ENCODE measurements around the gene FOSL2. TPM values are rescaled to one million over a fixed set of nuclear protein-coding genes. Genes with fewer than 3 reads are reported as not detected.

Gene FOSL2
- total RNA-seq, 1 experiment from 2014 or later: 34.2 TPM

DNA sequence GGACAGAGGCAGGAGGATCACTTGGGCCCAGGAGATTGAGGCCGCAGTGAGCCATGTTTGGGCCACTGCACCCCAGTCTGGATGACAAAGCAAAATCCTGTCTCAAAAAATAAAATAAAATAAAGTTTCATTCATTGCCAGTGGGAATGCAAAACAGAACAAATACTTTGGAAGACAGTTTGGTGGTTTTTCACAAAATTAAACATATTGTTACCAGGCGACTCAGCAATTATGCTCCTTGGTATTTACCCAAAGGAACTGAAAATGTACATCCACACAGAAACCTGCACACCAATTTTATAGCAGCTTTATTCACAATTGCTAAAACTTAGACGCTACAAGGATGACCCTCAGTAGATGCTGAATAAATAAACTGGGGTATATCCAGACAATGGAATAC is 35.8 kb downstream of the FOSL2 start:
- Histone ChIP-seq H4K20me1 (ENCODE audit: low read length) (no peaks in the 10 kb centered on the region), H3K27ac (ENCODE audit: low read length) (no peak overlapping the region), H3K4me3 (ENCODE audit: low read length) (no peak overlapping the region), H3K27me3 (ENCODE audit: low read length) (no peaks in the 10 kb centered on the region), H3K4me1 (ENCODE audit: insufficient read depth, low read length) (no peaks in the 10 kb centered on the region), H3K4me2 (ENCODE audit: low read length) (no peak overlapping the region), H3K36me3 (ENCODE audit: low read depth, low read length) (no peaks in the 10 kb centered on the region), H3K9me3 (ENCODE audit: low read length) (no peaks in the 10 kb centered on the region), H3K9ac (ENCODE audit: low read length) (no peak overlapping the region), H3K79me2 (ENCODE audit: low read length) (no peaks in the 10 kb centered on the region), H2AFZ (ENCODE audit: low read length) (no peak overlapping the region), H3K9me2 (replicated peaks; ENCODE audit: low read length) (no peaks in the 10 kb centered on the region), H3F3A (ENCODE audit: low read length, unreplicated experiment) (no peaks in the 10 kb centered on the region)
- intact Hi-C loops (cut with micrococcal nuclease): no loop called here
- no TSS peak for BruUV-seq (replicated peaks)
- CTCF ChIA-PET: no interaction called here
- ATAC-seq: no peak
- no peak for DNase-seq
- TF ChIP-seq EZH2phosphoT487 (IDR thresholded peaks at IDR 0.05; ENCODE audit: borderline replicate concordance, low read length) (no peak), EZH2 (IDR thresholded peaks at IDR 0.05; ENCODE audit: low read length, unreplicated experiment) (no peak)
- TF ChIP-seq, protein P1, sequence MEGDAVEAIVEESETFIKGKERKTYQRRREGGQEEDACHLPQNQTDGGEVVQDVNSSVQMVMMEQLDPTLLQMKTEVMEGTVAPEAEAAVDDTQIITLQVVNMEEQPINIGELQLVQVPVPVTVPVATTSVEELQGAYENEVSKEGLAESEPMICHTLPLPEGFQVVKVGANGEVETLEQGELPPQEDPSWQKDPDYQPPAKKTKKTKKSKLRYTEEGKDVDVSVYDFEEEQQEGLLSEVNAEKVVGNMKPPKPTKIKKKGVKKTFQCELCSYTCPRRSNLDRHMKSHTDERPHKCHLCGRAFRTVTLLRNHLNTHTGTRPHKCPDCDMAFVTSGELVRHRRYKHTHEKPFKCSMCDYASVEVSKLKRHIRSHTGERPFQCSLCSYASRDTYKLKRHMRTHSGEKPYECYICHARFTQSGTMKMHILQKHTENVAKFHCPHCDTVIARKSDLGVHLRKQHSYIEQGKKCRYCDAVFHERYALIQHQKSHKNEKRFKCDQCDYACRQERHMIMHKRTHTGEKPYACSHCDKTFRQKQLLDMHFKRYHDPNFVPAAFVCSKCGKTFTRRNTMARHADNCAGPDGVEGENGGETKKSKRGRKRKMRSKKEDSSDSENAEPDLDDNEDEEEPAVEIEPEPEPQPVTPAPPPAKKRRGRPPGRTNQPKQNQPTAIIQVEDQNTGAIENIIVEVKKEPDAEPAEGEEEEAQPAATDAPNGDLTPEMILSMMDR (conservative IDR thresholded peaks at IDR 0.05; ENCODE audit: low read depth, low read length): no peak
- POLR2A ChIA-PET (ENCODE audit: unreplicated experiment): no interaction called here

DNA sequence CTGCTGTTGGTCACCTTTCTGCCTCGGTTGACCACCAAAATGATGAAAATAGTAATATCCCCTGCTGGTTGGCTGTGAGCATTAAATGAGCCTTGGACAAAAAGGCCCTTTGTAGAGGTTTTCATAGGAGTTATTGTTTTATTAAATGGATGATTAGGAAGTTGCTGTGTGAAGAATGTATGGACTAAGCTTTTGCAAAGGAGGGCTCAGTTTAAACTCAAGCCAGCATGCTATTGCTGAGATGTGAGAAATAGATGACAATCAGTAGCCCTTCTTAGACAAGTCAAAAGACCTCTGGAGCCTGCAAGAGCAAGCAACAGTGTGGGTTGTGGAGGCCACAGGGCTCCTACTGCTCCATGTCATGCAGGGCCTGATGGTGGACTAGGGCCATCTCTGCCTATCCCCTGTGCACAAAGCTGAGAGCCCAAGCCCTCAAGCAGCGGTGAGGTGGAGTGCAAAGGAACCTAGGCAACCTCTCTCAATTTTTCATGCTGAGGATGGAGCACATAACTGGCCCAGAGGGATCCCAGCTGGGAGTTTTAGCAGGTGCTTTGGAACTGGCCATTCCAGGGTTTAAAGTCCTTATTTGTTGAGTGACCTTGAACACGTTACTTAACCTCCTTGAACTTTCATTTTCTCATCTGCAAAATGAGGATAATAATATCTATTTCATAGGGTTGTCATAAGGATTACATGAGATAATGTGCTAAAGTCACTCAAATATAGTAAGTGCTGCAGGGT is 37.1 kb downstream of the FOSL2 start:
- no peaks in the 10 kb centered on the region for H3F3A ChIP-seq (ENCODE audit: low read length, unreplicated experiment)
- no peak for DNase-seq
- CTCF ChIA-PET: interaction anchor here (0.6 kb wide), 1 partner anchor 33 kb away, joined by 4 read pairs; no protein-coding TSS in a partner anchor
- no peak overlapping the region for H3K9ac ChIP-seq (ENCODE audit: low read length)
- no peak for ATAC-seq
- no peak overlapping the region for H2AFZ ChIP-seq (ENCODE audit: low read length)
- BruUV-seq (replicated peaks): no TSS peak
- H3K4me1 ChIP-seq (ENCODE audit: insufficient read depth, low read length): no peaks in the 10 kb centered on the region
- no peaks in the 10 kb centered on the region for H3K36me3 ChIP-seq (ENCODE audit: low read depth, low read length)
- POLR2A ChIA-PET (ENCODE audit: unreplicated experiment): interaction anchor here (0.7 kb wide), 1 partner anchor 444 kb away, joined by 11 read pairs; no protein-coding TSS in a partner anchor
- TF ChIP-seq, protein P1 (conservative IDR thresholded peaks at IDR 0.05; ENCODE audit: low read depth, low read length): no peak
- TF ChIP-seq EZH2phosphoT487 (IDR thresholded peaks at IDR 0.05; ENCODE audit: borderline replicate concordance, low read length) (no peak), EZH2 (IDR thresholded peaks at IDR 0.05; ENCODE audit: low read length, unreplicated experiment) (no peak)
- H3K9me3 ChIP-seq (ENCODE audit: low read length): no peaks in the 10 kb centered on the region
- no peaks in the 10 kb centered on the region for H4K20me1 ChIP-seq (ENCODE audit: low read length)
- no peaks in the 10 kb centered on the region for H3K79me2 ChIP-seq (ENCODE audit: low read length)
- no peaks in the 10 kb centered on the region for H3K27me3 ChIP-seq (ENCODE audit: low read length)
- H3K27ac ChIP-seq (ENCODE audit: low read length): no peak overlapping the region
- H3K4me2 ChIP-seq (ENCODE audit: low read length): no peak overlapping the region
- H3K9me2 ChIP-seq (replicated peaks; ENCODE audit: low read length): no peaks in the 10 kb centered on the region
- H3K4me3 ChIP-seq (ENCODE audit: low read length): no peak overlapping the region
- intact Hi-C loops (cut with micrococcal nuclease): no loop called here

DNA sequence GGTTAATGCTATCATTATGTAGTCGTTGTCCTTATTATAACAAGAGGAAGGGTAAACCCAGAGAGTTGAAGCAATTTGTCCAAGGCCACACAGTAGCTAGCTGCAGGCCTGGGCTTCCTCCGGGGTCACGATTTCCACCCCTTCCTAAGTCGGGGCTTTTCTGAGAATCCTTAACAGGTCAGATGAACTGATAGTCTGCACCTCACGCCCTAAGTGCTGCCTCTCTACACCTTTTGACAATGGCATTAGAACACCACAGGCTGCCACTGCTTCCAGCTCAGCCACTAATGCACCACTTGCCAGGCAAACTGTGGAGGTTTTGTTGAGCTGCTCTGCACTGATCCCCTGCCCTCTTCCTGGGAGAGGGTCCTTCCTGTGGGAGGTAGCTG is 37.7 kb downstream of the FOSL2 start:
- Histone ChIP-seq H3K4me3 (ENCODE audit: low read length) (no peak overlapping the region), H4K20me1 (ENCODE audit: low read length) (no peaks in the 10 kb centered on the region), H3K4me1 (ENCODE audit: insufficient read depth, low read length) (0 out of 2 replicates have a peak, but pooled peaks cover under 1% of the 10 kb centered on the region), H2AFZ (ENCODE audit: low read length) (no peak overlapping the region), H3K36me3 (ENCODE audit: low read depth, low read length) (no peaks in the 10 kb centered on the region), H3K27ac (ENCODE audit: low read length) (no peak overlapping the region), H3K79me2 (ENCODE audit: low read length) (no peaks in the 10 kb centered on the region), H3K27me3 (ENCODE audit: low read length) (no peaks in the 10 kb centered on the region), H3K9me3 (ENCODE audit: low read length) (no peaks in the 10 kb centered on the region), H3F3A (ENCODE audit: low read length, unreplicated experiment) (no peaks in the 10 kb centered on the region), H3K4me2 (ENCODE audit: low read length) (no peak overlapping the region), H3K9me2 (replicated peaks; ENCODE audit: low read length) (no peaks in the 10 kb centered on the region), H3K9ac (ENCODE audit: low read length) (no peak overlapping the region)
- intact Hi-C loops (cut with micrococcal nuclease): no loop called here
- ChIA-PET CTCF (no interaction called here), POLR2A (ENCODE audit: unreplicated experiment) (no interaction called here)
- TF ChIP-seq EZH2 (IDR thresholded peaks at IDR 0.05; ENCODE audit: low read length, unreplicated experiment): no peak
- TF ChIP-seq, protein P1 (conservative IDR thresholded peaks at IDR 0.05; ENCODE audit: low read depth, low read length): no peak
- no peak for TF ChIP-seq EZH2phosphoT487 (IDR thresholded peaks at IDR 0.05; ENCODE audit: borderline replicate concordance, low read length)
- DNase-seq (no peak), ATAC-seq (no peak)
- no TSS peak for BruUV-seq (replicated peaks)

All from PC-3 (cell line).